Neuron (in vitro differentiated cells): ENCODE measurements around the gene KCNJ10.

Source experiments
- H2AFZ ChIP-seq: one replicate; pipeline ENCODE4 v1.6.1; 2013; ENCODE audit warnings: low read depth, mild to moderate bottlenecking, inconsistent platforms, low read length, moderate library complexity
- H3K27me3 ChIP-seq: one replicate; pipeline ENCODE4 v1.6.1; 2013; ENCODE audit warnings: low read length; ENCODE audit not compliant: insufficient read depth
- H3K36me3 ChIP-seq: one replicate; pipeline ENCODE4 v1.6.1; 2013; ENCODE audit warnings: low read length; ENCODE audit not compliant: insufficient read depth
- H3K4me1 ChIP-seq: one replicate; pipeline ENCODE4 v1.6.1; 2013; ENCODE audit warnings: low read length; ENCODE audit not compliant: insufficient read depth
- H3K4me3 ChIP-seq: 2 replicates; pipeline ENCODE4 v1.5.1; 2013; ENCODE audit warnings: mild to moderate bottlenecking, low read length, moderate library complexity
- H3K9me3 ChIP-seq: one replicate; pipeline ENCODE4 v1.6.1; 2013; ENCODE audit warnings: low read length

Gene KCNJ10

DNA sequence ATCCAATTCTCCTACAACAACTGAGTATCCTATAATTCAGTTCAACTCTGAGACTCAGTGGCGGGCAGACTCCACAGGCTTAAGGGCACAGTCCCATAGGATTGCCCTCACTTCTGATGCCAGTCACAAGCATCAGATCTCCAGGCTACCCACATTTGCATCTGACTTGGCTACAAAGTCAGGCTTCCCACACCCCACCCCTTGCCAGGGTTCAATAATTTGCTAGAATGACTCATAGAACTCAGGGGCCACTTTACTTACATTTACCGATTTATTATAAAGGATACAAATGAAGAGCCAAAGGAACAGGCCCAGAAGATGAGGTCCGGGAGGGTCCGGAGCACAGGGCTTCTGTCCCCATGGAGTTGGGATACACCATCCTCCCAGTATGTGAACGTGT lies 80.0 kb downstream of the KCNJ10 start:
- no peak overlapping the region for H3K4me3 ChIP-seq
- no peaks in the 10 kb centered on the region for H3K36me3 ChIP-seq

DNA sequence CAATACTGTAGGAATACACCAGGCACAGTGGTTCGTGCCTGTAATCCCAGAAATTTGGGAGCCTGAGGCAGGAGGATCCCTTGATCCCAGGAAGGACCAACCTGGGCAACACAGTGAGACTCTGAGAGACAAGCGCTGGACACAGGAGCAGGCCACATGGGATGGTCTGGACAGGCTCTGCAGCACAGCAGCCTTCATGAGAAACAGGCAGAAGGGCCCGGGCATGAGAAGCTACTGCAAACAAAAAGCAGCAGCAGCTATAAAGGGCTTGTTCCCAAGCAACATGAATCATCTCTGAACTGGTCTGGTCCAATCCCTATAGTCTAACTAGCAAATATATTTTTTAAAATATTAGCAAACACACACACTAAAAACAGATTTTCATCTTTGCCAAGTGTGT lies 80.4 kb downstream of the KCNJ10 start:
- Histone ChIP-seq H3K4me3 (no peak overlapping the region), H3K27me3 (peaks cover 19% of the 10 kb centered on the region), H3K4me1 (no peaks in the 10 kb centered on the region), H3K36me3 (no peaks in the 10 kb centered on the region), H3K9me3 (no peaks in the 10 kb centered on the region), H2AFZ (no peak overlapping the region)

More for the DNA sequence above, 80.0 kb downstream of the KCNJ10 start:
- H3K4me1 ChIP-seq: no peaks in the 10 kb centered on the region
- H3K9me3 ChIP-seq: no peaks in the 10 kb centered on the region
- peaks cover 19% of the 10 kb centered on the region for H3K27me3 ChIP-seq
- H2AFZ ChIP-seq: no peak overlapping the region

DNA sequence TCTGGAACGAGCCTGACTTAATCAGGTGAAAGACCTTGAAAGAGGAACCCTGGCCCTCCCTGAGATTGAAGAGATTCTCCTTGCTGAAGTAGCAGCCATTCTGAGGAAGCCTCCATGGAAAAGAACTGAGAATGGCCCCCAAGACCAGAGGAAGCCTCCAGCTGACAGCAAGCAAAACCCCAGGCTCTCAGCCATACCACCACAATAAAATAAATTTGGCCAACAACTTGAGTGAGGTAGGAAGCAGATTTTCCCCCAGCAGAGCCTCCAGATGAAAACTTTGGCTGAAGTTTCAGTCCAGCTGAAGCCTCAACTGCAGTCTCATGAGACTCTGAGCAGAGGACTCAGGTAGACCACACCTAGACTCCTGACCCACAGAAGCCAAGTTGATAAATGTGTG lies 82.0 kb downstream of the KCNJ10 start:
- Histone ChIP-seq H3K4me3 (no peak overlapping the region), H3K9me3 (no peaks in the 10 kb centered on the region), H3K36me3 (no peaks in the 10 kb centered on the region), H3K27me3 (peaks cover 19% of the 10 kb centered on the region), H3K4me1 (no peaks in the 10 kb centered on the region), H2AFZ (no peak overlapping the region)

DNA sequence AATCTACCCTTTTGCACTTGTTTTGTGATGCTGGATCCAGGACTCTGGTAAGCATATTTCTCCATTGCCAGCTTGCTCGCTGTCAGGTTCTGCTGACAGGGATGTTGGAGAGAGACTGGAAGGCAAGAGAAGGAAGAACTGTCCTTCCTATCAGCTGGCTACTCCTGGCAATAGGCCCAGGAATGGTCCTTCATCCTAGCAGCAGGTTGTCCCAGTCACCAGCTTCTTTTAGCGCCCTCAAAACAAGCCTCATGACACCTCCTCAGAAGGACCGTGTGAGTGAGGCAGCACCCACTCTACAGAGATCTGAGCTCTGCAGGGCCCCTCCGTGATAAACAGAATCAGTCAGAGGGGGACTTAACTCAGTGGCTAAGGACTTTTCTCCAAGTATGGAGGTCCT lies 82.8 kb downstream of the KCNJ10 start:
- Histone ChIP-seq H3K27me3 (peaks cover 17% of the 10 kb centered on the region), H2AFZ (no peak overlapping the region), H3K36me3 (no peaks in the 10 kb centered on the region), H3K4me3 (no peak overlapping the region), H3K4me1 (no peaks in the 10 kb centered on the region), H3K9me3 (no peaks in the 10 kb centered on the region)

DNA sequence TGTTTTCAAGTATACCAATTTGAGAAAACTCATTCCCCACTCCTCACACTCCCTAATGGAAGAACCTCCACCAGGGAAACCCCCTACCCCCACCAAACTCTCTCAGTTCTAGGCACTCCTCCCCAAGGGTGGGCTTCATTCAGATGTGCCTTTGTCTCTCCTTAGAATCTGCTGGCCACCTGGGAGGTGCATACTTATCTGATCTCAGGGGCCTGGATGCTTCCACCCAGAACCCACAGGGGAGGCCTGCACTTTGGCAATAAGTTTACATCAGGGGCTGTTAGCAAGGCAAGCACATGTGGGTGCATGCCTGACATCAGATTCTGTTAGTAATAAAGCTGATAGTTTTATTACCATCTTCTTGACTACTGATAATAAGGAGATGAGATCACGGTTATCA lies 83.4 kb downstream of the KCNJ10 start:
- Histone ChIP-seq H3K36me3 (no peaks in the 10 kb centered on the region), H3K27me3 (peaks cover 16% of the 10 kb centered on the region), H3K9me3 (no peaks in the 10 kb centered on the region), H2AFZ (no peak overlapping the region), H3K4me1 (no peaks in the 10 kb centered on the region), H3K4me3 (no peak overlapping the region)

- H3K4me3 ChIP-seq: no peak overlapping the region
- peaks cover 13% of the 10 kb centered on the region for H3K27me3 ChIP-seq
Observed at GRCh38 chr1:159986093-159986492, 83.9 kb downstream of the KCNJ10 start.

DNA sequence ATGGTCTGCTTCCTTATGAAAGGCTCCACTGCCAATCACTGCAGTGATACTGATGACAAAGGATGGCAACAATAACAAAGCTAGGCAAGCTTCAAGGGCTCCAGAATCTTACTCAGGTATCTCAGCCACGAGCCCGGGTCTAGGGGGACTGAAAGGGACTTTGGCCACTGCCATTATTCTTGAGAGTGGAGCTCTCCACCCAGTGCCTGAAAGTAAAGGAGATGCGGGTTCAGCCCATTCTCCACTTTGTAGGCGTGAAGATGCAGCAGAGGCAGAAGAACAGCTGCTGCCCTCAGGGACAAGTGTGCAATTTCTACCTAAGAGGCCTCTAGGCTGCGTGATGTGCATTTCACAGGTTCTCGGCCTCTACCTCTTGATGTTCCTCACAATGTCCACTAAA lies 84.5 kb downstream of the KCNJ10 start:
- Histone ChIP-seq H2AFZ (no peak overlapping the region), H3K36me3 (no peaks in the 10 kb centered on the region), H3K9me3 (no peaks in the 10 kb centered on the region), H3K4me1 (no peaks in the 10 kb centered on the region), H3K27me3 (peaks cover 13% of the 10 kb centered on the region), H3K4me3 (no peak overlapping the region)

More at GRCh38 chr1:159986093-159986492, 83.9 kb downstream of the KCNJ10 start:
- Histone ChIP-seq H3K36me3 (no peaks in the 10 kb centered on the region), H3K4me1 (no peaks in the 10 kb centered on the region), H3K9me3 (no peaks in the 10 kb centered on the region), H2AFZ (no peak overlapping the region)

DNA sequence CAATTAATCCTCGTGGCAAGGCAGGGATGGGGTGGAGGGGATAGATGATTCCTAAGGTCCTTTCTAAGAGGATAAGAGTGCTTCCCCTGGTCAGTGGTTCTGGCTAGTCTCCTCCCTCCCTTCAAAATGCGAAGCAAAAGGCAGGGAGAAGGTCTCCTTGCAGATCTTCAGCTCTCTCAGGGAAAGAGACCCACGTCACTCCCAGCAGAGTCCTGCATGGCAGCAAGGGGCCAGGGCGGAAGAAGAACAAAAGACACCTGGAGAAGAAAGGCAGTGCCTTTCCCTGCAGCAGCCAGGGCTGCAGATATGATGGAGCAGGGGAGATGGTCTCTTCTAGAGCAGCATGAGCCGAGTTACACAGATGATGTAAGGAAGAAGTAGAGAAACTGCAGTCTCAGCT lies 86.3 kb downstream of the KCNJ10 start:
- Histone ChIP-seq H3K9me3 (no peaks in the 10 kb centered on the region), H3K4me3 (no peak overlapping the region), H3K4me1 (no peaks in the 10 kb centered on the region), H3K36me3 (no peaks in the 10 kb centered on the region), H3K27me3 (peaks cover 14% of the 10 kb centered on the region), H2AFZ (no peak overlapping the region)

DNA sequence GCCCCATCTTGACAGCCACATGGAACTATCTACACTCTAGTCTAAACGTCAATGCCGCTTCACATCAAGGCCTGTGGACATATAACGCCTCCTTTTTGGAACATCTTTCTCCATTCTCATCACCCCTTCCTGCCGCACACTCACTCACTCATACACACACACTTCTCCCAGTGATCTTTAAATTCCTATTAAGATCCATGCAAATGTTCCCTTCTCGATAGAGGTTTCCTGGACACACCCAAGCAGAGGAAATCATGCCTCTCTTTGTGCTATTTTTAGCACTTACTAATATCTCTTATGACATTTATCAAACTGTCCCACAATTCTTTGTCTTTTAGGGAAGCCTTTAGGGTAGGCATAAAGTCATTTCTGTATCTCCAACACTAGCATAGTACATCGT lies 87.7 kb downstream of the KCNJ10 start:
- Histone ChIP-seq H3K9me3 (no peaks in the 10 kb centered on the region), H3K4me3 (no peak overlapping the region), H3K4me1 (no peaks in the 10 kb centered on the region), H2AFZ (no peak overlapping the region), H3K36me3 (no peaks in the 10 kb centered on the region), H3K27me3 (peaks cover 24% of the 10 kb centered on the region)

DNA sequence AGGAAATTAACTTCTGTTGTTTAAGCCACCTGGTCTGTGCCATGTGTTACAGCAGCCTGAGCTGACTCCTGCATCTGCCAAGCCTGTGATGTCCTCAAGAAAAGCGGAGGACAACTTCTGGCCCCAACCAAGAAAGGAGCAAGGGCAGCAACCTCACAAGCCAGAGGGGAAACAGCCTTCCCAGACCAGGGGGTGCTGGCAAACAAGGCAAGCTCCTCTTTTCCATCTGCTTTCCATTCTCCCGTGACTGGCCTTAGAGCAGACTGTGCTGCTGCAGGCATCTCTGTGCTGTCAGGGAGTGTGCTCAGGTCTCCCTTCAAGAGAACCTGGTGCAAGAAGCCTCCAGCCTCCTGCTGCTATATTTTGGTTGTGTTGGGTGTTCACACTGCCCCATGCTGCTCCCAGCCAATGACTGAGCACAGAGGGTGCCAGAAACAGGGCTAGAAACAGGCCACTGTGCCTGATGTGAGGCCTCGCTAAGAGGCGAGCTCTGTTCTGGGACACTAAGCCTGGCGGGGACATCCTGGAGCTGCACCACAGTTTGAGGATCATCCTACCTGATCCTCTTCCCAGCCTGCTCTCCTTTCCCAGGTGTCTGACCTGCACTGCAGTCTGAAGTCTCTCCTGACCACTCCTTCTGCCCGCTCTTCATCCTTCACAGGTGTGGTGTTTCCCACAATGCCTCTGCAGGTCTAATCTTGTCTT lies 88.5 kb downstream of the KCNJ10 start:
- Histone ChIP-seq H3K4me1 (no peaks in the 10 kb centered on the region), H3K4me3 (no peak overlapping the region), H2AFZ (no peak overlapping the region), H3K36me3 (no peaks in the 10 kb centered on the region), H3K9me3 (no peaks in the 10 kb centered on the region), H3K27me3 (peaks cover 27% of the 10 kb centered on the region)

GRCh38 chr1:159980786-159981185 lies 89.2 kb downstream of the KCNJ10 start:
- Histone ChIP-seq H3K4me3 (no peak overlapping the region), H3K27me3 (peaks cover 25% of the 10 kb centered on the region), H3K4me1 (no peaks in the 10 kb centered on the region), H2AFZ (no peak overlapping the region), H3K9me3 (no peaks in the 10 kb centered on the region), H3K36me3 (no peaks in the 10 kb centered on the region)

- Histone ChIP-seq H3K4me3 (no peak overlapping the region), H3K36me3 (no peaks in the 10 kb centered on the region), H3K9me3 (no peaks in the 10 kb centered on the region), H3K27me3 (peaks cover 24% of the 10 kb centered on the region), H3K4me1 (no peaks in the 10 kb centered on the region), H2AFZ (no peak overlapping the region)
Observed at GRCh38 chr1:159980076-159980475, 89.9 kb downstream of the KCNJ10 start.

DNA sequence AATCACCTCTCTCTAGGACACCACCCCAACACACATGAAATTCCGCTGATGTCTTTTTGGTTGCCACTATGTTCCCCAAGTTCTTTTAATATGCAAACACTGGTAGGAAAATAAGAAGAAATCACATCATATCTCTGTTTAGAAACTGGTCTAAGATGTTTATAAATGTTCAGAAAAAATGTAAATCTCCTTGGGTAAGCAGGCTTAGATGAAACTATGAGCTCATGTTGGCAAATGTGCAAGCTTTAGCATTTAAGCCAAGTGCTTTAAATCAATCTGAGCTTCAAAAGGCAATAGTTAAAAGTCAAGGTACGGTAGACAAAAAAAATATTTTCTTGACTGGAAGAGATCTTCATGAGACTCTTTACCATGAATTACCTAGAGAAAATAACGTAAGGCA lies 90.7 kb downstream of the KCNJ10 start:
- no peaks in the 10 kb centered on the region for H3K36me3 ChIP-seq
- no peak overlapping the region for H3K4me3 ChIP-seq
- H3K9me3 ChIP-seq: no peaks in the 10 kb centered on the region
- H3K27me3 ChIP-seq: peaks cover 30% of the 10 kb centered on the region
- H3K4me1 ChIP-seq: no peaks in the 10 kb centered on the region
- no peak overlapping the region for H2AFZ ChIP-seq

DNA sequence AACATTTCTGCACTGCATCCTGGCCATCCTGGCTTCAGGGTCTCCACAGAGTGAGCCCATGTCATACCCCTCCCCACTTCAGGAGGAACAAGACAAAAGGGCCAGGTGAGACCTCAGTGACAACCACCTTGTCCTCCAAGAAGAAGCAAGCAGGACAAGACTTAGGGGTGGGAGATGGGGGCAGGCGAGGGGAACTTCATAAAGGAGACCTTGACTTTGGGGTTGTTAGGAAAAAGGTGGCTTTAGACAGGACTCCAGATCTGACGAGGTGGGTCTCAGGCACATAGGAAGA lies 91.9 kb downstream of the KCNJ10 start:
- H3K27me3 ChIP-seq: peaks cover 31% of the 10 kb centered on the region
- no peaks in the 10 kb centered on the region for H3K9me3 ChIP-seq
- H3K4me3 ChIP-seq: no peak overlapping the region
- no peaks in the 10 kb centered on the region for H3K4me1 ChIP-seq
- no peak overlapping the region for H2AFZ ChIP-seq
- H3K36me3 ChIP-seq: no peaks in the 10 kb centered on the region
